Measurements from ENCODE around the gene MRC2.

MRC2 gene

DNA sequence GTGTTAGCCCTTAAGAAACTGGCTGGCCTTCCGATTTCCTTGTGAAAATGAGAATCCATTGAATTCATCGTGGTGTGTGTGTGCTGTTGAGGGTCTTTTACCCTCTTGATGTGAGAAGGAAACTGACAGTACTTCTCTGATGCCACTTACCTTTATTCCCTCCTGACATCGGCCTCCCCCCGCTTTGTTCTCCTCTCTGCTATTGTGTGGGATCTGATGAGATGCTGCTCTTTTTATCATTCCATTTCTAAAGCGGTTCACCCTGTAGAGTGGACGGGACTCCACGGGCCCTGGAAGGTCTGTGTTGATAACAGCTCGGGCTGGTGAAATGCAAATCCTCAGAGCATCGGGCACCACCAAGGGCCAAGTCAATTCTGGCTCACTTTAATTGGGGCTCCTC lies 110.8 kb downstream of the MRC2 start:
- H3F3A ChIP-seq (ENCODE audit: insufficient read depth) = no peaks in the 10 kb centered on the region
- no peaks in the 10 kb centered on the region for H3K9me2 ChIP-seq (replicated peaks; ENCODE audit: insufficient read depth, low read length)
- no peak overlapping the region for H3K4me3 ChIP-seq (ENCODE audit: insufficient read depth, low read length, poor library complexity, severe bottlenecking)
- H3K9ac ChIP-seq (ENCODE audit: low read length) = no peak overlapping the region
- H3K9me3 ChIP-seq (ENCODE audit: insufficient read depth, low read length) = no peaks in the 10 kb centered on the region
- H3K27me3 ChIP-seq (ENCODE audit: low read length) = no peaks in the 10 kb centered on the region
- TF ChIP-seq, protein P1, sequence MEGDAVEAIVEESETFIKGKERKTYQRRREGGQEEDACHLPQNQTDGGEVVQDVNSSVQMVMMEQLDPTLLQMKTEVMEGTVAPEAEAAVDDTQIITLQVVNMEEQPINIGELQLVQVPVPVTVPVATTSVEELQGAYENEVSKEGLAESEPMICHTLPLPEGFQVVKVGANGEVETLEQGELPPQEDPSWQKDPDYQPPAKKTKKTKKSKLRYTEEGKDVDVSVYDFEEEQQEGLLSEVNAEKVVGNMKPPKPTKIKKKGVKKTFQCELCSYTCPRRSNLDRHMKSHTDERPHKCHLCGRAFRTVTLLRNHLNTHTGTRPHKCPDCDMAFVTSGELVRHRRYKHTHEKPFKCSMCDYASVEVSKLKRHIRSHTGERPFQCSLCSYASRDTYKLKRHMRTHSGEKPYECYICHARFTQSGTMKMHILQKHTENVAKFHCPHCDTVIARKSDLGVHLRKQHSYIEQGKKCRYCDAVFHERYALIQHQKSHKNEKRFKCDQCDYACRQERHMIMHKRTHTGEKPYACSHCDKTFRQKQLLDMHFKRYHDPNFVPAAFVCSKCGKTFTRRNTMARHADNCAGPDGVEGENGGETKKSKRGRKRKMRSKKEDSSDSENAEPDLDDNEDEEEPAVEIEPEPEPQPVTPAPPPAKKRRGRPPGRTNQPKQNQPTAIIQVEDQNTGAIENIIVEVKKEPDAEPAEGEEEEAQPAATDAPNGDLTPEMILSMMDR (IDR thresholded peaks at IDR 0.05; ENCODE audit: insufficient read depth, low read length, poor library complexity, severe bottlenecking) = no peak
- TF ChIP-seq EZH2phosphoT487 (conservative IDR thresholded peaks at IDR 0.05; ENCODE audit: low read length) = no peak
- H3K36me3 ChIP-seq (ENCODE audit: low read length) = no peaks in the 10 kb centered on the region
- H4K20me1 ChIP-seq (ENCODE audit: low read depth, low read length) = no peaks in the 10 kb centered on the region
- H3K4me2 ChIP-seq (ENCODE audit: low read depth, low read length, poor library complexity, severe bottlenecking) = no peak overlapping the region
- H3K27ac ChIP-seq (ENCODE audit: low read depth, low read length) = no peak overlapping the region
- H3K79me2 ChIP-seq (ENCODE audit: insufficient read depth, low read length) = no peaks in the 10 kb centered on the region
- H2AFZ ChIP-seq (ENCODE audit: low read depth, low read length, severe bottlenecking) = no peak overlapping the region

DNA sequence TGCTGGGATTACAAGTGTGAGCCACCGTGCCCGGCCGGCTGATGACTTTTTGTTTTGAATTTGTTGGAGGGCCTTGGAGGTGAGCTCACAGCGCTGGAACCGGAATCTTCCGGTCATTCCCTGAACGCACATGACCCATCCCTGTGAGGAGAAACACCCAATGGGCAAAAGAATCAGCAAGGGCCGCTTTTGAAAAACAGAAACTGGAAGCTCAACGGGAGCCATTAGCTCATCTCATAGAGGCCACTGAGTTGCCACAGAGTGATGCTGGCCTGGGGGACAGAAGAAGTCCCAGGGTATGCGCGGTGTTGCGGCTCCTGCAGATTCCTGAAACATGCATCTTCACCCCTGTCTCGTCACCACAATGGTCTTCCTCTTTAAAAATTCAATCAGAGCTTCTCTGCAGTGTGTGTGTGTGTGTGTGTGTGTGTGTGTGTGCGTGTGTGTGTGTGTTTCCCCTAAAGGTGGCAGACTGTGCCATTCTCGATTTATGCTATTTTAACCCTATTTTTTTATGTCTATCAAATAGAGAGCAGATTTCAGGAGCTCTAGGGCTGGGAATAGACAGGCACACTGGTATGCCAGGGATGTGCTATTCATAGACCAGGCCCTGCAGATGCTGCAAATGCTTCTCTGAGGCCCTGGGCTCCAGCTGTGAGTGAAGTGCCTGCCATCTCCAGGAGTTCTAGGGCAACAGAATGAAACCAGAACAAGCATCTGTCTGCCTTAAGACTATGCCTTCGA lies 112.3 kb downstream of the MRC2 start:
- no peak overlapping the region for H3K4me2 ChIP-seq (ENCODE audit: low read depth, low read length, poor library complexity, severe bottlenecking)
- no peaks in the 10 kb centered on the region for H3K36me3 ChIP-seq (ENCODE audit: low read length)
- H3K27me3 ChIP-seq (ENCODE audit: low read length) = no peaks in the 10 kb centered on the region
- H3K4me3 ChIP-seq (ENCODE audit: insufficient read depth, low read length, poor library complexity, severe bottlenecking) = no peak overlapping the region
- H2AFZ ChIP-seq (ENCODE audit: low read depth, low read length, severe bottlenecking) = no peak overlapping the region
- TF ChIP-seq, protein P1 (IDR thresholded peaks at IDR 0.05; ENCODE audit: insufficient read depth, low read length, poor library complexity, severe bottlenecking) = no peak
- TF ChIP-seq EZH2phosphoT487 (conservative IDR thresholded peaks at IDR 0.05; ENCODE audit: low read length) = no peak
- H3K79me2 ChIP-seq (ENCODE audit: insufficient read depth, low read length) = no peaks in the 10 kb centered on the region
- no peak overlapping the region for H3K9ac ChIP-seq (ENCODE audit: low read length)
- no peaks in the 10 kb centered on the region for H4K20me1 ChIP-seq (ENCODE audit: low read depth, low read length)
- no peaks in the 10 kb centered on the region for H3K9me2 ChIP-seq (replicated peaks; ENCODE audit: insufficient read depth, low read length)
- H3F3A ChIP-seq (ENCODE audit: insufficient read depth) = no peaks in the 10 kb centered on the region
- no peak overlapping the region for H3K27ac ChIP-seq (ENCODE audit: low read depth, low read length)
- H3K9me3 ChIP-seq (ENCODE audit: insufficient read depth, low read length) = no peaks in the 10 kb centered on the region

DNA sequence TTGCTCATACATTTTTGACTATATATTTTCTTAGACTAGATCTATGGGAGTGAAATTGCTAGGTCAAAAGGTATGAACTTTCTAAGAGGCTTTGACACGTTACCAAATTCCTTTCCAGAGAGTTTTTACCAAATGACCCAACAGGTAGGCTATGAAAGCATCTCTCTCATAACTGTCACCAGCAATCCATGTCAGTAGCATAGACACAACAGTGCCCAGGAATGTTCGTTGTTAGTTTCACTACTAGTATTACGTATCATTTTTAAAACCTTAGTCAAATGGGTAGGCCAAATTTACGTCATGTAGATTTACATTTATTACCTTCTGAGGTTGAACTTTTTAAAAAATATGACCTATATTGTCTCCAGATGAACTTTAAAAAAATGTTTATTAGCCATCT lies 113.8 kb downstream of the MRC2 start:
- Histone ChIP-seq H3K27ac (ENCODE audit: low read depth, low read length) (no peak overlapping the region), H3K9me3 (ENCODE audit: insufficient read depth, low read length) (no peaks in the 10 kb centered on the region), H3K79me2 (ENCODE audit: insufficient read depth, low read length) (no peaks in the 10 kb centered on the region), H3K9ac (ENCODE audit: low read length) (no peak overlapping the region), H3K4me2 (ENCODE audit: low read depth, low read length, poor library complexity, severe bottlenecking) (no peak overlapping the region), H2AFZ (ENCODE audit: low read depth, low read length, severe bottlenecking) (no peak overlapping the region), H3K27me3 (ENCODE audit: low read length) (no peaks in the 10 kb centered on the region), H3K4me3 (ENCODE audit: insufficient read depth, low read length, poor library complexity, severe bottlenecking) (no peak overlapping the region), H4K20me1 (ENCODE audit: low read depth, low read length) (no peaks in the 10 kb centered on the region), H3F3A (ENCODE audit: insufficient read depth) (no peaks in the 10 kb centered on the region), H3K36me3 (ENCODE audit: low read length) (no peaks in the 10 kb centered on the region), H3K9me2 (replicated peaks; ENCODE audit: insufficient read depth, low read length) (no peaks in the 10 kb centered on the region)
- TF ChIP-seq, protein P1 (IDR thresholded peaks at IDR 0.05; ENCODE audit: insufficient read depth, low read length, poor library complexity, severe bottlenecking) = no peak
